Measurements from ENCODE around the gene FAM114A2. TPM values are rescaled to one million over a fixed set of nuclear protein-coding genes. Genes with fewer than 3 reads are reported as not detected.
A peak's percentile ranks its signal among the peaks of the same experiment; 100 is the strongest.

Gene FAM114A2
- total and polyA plus RNA-seq, 8 donors: 4.9 to 25.9 (median 11.2) TPM

- DNase-seq: no peak
- Histone ChIP-seq H3K27ac (no peak overlapping the region), H3K27me3 (no peaks in the 10 kb centered on the region), H3K9me3 (no peaks in the 10 kb centered on the region), H3K4me1 (no peaks in the 10 kb centered on the region), H3K4me3 (no peak overlapping the region), H3K36me3 (no peaks in the 10 kb centered on the region)
- intact Hi-C loops (cut with DNase I; ENCODE audit: low total_unique reads): no loop called here
- 37 to 58% (median 46%) methylated on average over 3 of the region's 3 CpGs for WGBS, 5 donors
- TF ChIP-seq, protein P1, sequence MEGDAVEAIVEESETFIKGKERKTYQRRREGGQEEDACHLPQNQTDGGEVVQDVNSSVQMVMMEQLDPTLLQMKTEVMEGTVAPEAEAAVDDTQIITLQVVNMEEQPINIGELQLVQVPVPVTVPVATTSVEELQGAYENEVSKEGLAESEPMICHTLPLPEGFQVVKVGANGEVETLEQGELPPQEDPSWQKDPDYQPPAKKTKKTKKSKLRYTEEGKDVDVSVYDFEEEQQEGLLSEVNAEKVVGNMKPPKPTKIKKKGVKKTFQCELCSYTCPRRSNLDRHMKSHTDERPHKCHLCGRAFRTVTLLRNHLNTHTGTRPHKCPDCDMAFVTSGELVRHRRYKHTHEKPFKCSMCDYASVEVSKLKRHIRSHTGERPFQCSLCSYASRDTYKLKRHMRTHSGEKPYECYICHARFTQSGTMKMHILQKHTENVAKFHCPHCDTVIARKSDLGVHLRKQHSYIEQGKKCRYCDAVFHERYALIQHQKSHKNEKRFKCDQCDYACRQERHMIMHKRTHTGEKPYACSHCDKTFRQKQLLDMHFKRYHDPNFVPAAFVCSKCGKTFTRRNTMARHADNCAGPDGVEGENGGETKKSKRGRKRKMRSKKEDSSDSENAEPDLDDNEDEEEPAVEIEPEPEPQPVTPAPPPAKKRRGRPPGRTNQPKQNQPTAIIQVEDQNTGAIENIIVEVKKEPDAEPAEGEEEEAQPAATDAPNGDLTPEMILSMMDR (IDR thresholded peaks at IDR 0.05): no peak
- TF ChIP-seq POLR2A (IDR thresholded peaks at IDR 0.05) (no peak), POLR2AphosphoS5 (IDR thresholded peaks at IDR 0.05) (no peak), EP300 (IDR thresholded peaks at IDR 0.05) (no peak)
Observed at GRCh38 chr5:154086146-154086545, 47.4 kb upstream of the FAM114A2 start.

GRCh38 chr5:154084062-154084639, 45.4 kb upstream of the FAM114A2 start:
- Histone ChIP-seq H3K27ac (no peak overlapping the region), H3K36me3 (no peaks in the 10 kb centered on the region), H3K9me3 (no peaks in the 10 kb centered on the region), H3K4me3 (no peak overlapping the region), H3K4me1 (no peaks in the 10 kb centered on the region), H3K27me3 (no peaks in the 10 kb centered on the region)
- intact Hi-C loops (cut with DNase I; ENCODE audit: low total_unique reads): no loop called here
- DNase-seq: no peak
- no peak for TF ChIP-seq POLR2AphosphoS5 (IDR thresholded peaks at IDR 0.05)
- no peak for TF ChIP-seq EP300 (IDR thresholded peaks at IDR 0.05)
- no peak for TF ChIP-seq POLR2A (IDR thresholded peaks at IDR 0.05)
- TF ChIP-seq, protein P1 (IDR thresholded peaks at IDR 0.05): no peak
- WGBS, 5 donors: 87 to 95% (median 93%) methylated on average over 5 of the region's 5 CpGs

GRCh38 chr5:154081246-154081645, 42.5 kb upstream of the FAM114A2 start:
- intact Hi-C loops (cut with DNase I; ENCODE audit: low total_unique reads): no loop called here
- no peaks in the 10 kb centered on the region for H3K36me3 ChIP-seq
- no peak for TF ChIP-seq POLR2AphosphoS5 (IDR thresholded peaks at IDR 0.05)
- TF ChIP-seq POLR2A (IDR thresholded peaks at IDR 0.05): no peak
- TF ChIP-seq EP300 (IDR thresholded peaks at IDR 0.05): no peak
- TF ChIP-seq, protein P1 (IDR thresholded peaks at IDR 0.05): no peak
- 48 to 89% (median 87%) methylated on average over 2 of the region's 2 CpGs for WGBS, 5 donors
- H3K4me3 ChIP-seq: no peak overlapping the region
- no peak overlapping the region for H3K27ac ChIP-seq
- H3K27me3 ChIP-seq: no peaks in the 10 kb centered on the region
- DNase-seq: no peak
- H3K9me3 ChIP-seq: no peaks in the 10 kb centered on the region
- peaks cover 13 to 24% (median 21%) of the 10 kb centered on the region in 4 donors for H3K4me1 ChIP-seq

DNA sequence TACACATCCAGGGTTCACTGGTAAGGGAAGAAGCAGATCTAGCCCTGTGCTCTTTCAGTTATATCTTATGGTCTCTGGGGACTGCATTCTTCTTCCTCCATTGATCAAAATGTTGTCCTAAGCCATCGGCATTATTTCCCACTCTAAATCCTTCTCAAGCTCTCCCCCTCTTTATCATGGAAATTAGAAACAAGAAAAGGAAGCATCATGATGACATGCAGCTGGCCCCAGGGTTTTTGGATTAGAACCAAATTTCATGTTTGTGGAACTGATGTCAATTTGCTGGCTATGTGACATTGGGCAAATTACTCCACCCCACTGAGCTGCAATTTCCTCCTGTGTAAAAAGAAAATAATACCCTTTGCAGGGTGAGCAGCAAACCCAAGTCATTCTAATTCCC, 39.6 kb upstream of the FAM114A2 start:
- Histone ChIP-seq H3K27ac (peak overlapping the region in 3 of 5 donors; percentile 19 to 50 (median 50)), H3K27me3 (no peaks in the 10 kb centered on the region), H3K4me3 (no peak overlapping the region), H3K9me3 (no peaks in the 10 kb centered on the region), H3K36me3 (no peaks in the 10 kb centered on the region), H3K4me1 (peaks cover 13 to 24% (median 21%) of the 10 kb centered on the region in 4 donors)
- 23 to 41% (median 29%) methylated on average over 1 of the region's 1 CpG for WGBS, 5 donors
- intact Hi-C loops (cut with DNase I; ENCODE audit: low total_unique reads): no loop called here
- TF ChIP-seq POLR2A (IDR thresholded peaks at IDR 0.05) (no peak), POLR2AphosphoS5 (IDR thresholded peaks at IDR 0.05) (no peak), EP300 (IDR thresholded peaks at IDR 0.05) (no peak)
- TF ChIP-seq, protein P1 (IDR thresholded peaks at IDR 0.05): no peak
- peak in 1 of 2 donors; percentile 27 for DNase-seq

All from stomach (tissue), 9 donors.